ENCODE data around the gene BAHCC1. TPM values are rescaled to one million over a fixed set of nuclear protein-coding genes. Genes with fewer than 3 reads are reported as not detected.
A peak's percentile ranks its signal among the peaks of the same experiment; 100 is the strongest.

The BAHCC1 gene
- total RNA-seq, 3 donors from 2014 or later = 7.4 to 17.0 (median 11.7) TPM

DNA sequence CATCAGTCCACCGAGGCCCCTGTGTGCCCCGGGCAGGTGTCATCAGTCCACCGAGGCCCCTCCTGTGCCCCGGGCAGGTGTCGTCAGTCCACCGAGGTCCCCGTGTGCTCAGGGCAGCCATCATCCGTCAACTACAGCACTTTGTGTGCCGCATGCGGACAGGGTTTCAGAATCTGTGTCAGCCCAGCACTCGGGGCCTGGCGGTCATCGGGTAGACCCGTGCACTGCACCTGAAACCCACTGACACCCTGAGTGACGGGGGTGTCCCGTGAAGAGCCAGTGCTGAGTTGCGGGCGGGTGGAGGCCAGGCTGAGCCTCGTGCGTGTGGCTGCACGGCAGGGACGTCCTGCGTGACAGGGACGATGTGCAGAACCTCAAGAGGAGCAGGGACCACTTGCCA lies 38.4 kb downstream of the BAHCC1 start:
- H3K27ac ChIP-seq = no peak overlapping the region
- DNase-seq (ENCODE audit: low spot score in 2 of 2) = no peak
- H3K4me3 ChIP-seq = no peak overlapping the region
- H3K9me3 ChIP-seq = no peaks in the 10 kb centered on the region
- peaks cover 17 to 20% of the 10 kb centered on the region in 2 donors for H3K4me1 ChIP-seq
- intact Hi-C loops (cut with DNase I; ENCODE audit: low total_unique reads) = no loop called here
- TF ChIP-seq POLR2AphosphoS5 (IDR thresholded peaks at IDR 0.05) (no peak), POLR2A (IDR thresholded peaks at IDR 0.05) (no peak)
- TF ChIP-seq, protein P1, sequence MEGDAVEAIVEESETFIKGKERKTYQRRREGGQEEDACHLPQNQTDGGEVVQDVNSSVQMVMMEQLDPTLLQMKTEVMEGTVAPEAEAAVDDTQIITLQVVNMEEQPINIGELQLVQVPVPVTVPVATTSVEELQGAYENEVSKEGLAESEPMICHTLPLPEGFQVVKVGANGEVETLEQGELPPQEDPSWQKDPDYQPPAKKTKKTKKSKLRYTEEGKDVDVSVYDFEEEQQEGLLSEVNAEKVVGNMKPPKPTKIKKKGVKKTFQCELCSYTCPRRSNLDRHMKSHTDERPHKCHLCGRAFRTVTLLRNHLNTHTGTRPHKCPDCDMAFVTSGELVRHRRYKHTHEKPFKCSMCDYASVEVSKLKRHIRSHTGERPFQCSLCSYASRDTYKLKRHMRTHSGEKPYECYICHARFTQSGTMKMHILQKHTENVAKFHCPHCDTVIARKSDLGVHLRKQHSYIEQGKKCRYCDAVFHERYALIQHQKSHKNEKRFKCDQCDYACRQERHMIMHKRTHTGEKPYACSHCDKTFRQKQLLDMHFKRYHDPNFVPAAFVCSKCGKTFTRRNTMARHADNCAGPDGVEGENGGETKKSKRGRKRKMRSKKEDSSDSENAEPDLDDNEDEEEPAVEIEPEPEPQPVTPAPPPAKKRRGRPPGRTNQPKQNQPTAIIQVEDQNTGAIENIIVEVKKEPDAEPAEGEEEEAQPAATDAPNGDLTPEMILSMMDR (IDR thresholded peaks at IDR 0.05) = no peak
- no peaks in the 10 kb centered on the region for H3K36me3 ChIP-seq
- H3K27me3 ChIP-seq = no peaks in the 10 kb centered on the region

DNA sequence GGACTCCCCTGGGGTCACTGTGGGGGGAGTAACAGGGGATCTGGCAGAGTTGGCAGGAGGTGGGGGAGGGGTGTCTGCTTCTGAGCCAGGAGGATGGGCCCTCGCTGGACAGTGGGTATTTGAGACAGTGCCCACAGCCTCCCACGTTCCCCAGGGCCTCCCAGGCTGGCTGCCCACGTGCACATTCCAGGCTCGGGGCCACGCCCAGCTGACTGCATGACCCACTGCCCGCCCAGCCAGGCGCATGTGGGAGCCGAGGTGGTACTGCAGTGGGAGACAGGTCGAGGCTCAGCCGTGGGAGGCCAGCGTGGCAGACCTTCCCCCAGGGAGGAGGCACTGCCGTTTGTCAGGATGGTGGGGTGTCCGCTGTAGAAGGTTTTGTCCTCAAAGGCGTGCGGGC lies 38.8 kb downstream of the BAHCC1 start:
- DNase-seq (ENCODE audit: low spot score in 2 of 2) = no peak
- H3K4me1 ChIP-seq = peaks cover 13 to 17% of the 10 kb centered on the region in 2 donors
- no peak overlapping the region for H3K4me3 ChIP-seq
- TF ChIP-seq, protein P1 (IDR thresholded peaks at IDR 0.05) = no peak
- TF ChIP-seq POLR2AphosphoS5 (IDR thresholded peaks at IDR 0.05) (no peak), POLR2A (IDR thresholded peaks at IDR 0.05) (no peak)
- no peaks in the 10 kb centered on the region for H3K9me3 ChIP-seq
- intact Hi-C loops (cut with DNase I; ENCODE audit: low total_unique reads) = no loop called here
- no peaks in the 10 kb centered on the region for H3K27me3 ChIP-seq
- H3K27ac ChIP-seq = no peak overlapping the region
- no peaks in the 10 kb centered on the region for H3K36me3 ChIP-seq

DNA sequence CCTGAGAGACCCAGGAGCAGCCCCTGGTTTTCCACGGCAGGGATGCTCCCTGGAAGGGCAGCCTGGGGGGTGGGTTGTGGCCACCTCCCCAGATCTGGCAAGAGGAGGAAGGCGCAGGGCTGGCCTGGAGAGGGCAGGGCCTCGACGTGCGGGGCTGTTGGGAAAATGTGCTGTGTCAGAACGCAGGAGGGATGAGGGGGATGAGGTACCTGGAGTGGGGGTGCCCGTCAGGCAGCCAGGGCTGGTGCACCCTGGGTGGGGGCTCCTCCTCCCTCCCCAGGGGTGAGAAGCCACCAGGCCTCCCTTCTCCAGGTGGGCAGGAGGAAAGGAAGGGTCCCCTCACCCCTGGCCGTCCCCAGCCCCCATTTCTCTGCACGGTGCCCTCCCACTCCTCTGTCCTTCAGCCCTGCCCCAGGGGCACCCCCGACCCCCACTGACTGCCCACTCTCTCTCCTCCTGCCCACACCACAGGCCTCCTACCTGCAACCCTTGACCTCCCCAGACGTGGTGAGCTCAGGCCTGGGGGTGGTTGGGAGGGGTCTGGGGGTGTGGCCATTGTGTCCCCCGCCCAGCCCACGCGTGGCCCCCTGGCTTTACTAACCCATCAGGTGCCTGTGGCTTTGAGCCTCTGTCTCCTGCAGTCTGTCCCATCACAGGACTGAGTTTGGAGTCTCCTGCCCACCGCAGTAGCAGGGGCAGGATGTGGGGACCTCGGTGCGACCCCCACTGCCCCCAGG lies 39.6 kb downstream of the BAHCC1 start:
- intact Hi-C loops (cut with DNase I; ENCODE audit: low total_unique reads) = no loop called here
- Histone ChIP-seq H3K27ac (peak overlapping the region in 1 of 2 donors; percentile 90), H3K4me1 (peaks cover 5 to 9% of the 10 kb centered on the region in 2 donors)

DNA sequence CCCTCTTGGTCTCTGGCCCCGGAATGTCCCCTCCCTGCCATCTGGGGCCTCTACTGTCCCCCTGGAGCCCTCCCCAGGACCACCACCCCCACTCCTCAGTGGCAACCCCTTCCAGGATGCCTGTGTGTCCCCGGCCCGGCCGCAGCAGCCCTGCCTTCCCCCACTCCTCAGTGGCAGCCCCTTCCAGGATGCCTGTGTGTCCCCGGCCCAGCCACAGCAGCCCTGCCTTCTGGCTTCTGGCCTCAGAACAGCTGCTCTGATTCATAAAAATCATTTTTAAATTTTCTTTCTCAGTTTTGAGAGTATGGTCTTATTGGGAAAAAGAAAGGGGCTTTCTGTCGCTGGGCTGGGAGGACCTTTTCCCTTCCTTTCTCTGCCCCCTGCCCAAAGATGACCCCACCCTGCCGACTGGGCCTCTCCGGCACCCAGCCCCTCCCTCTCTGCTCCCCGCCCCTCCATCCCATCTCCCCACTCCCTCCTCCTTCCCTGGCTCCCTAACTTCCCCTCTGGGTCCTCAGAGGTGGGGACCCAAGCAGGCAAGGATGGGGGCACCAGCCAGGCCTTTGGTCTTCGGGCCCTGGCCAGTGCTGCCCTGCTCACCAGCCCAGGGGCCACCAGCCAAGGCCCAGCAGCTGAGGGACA lies 40.5 kb downstream of the BAHCC1 start:
- Histone ChIP-seq H3K27me3 (no peaks in the 10 kb centered on the region), H3K36me3 (no peaks in the 10 kb centered on the region), H3K4me1 (peaks cover 0 to 5% of the 10 kb centered on the region in 2 donors), H3K4me3 (no peak overlapping the region), H3K9me3 (no peaks in the 10 kb centered on the region), H3K27ac (peak overlapping the region; percentile 45 to 90)
- DNase-seq (ENCODE audit: low spot score in 2 of 2) = no peak
- TF ChIP-seq, protein P1 (IDR thresholded peaks at IDR 0.05) = no peak
- no peak for TF ChIP-seq POLR2A (IDR thresholded peaks at IDR 0.05)
- no peak for TF ChIP-seq POLR2AphosphoS5 (IDR thresholded peaks at IDR 0.05)
- intact Hi-C loops (cut with DNase I; ENCODE audit: low total_unique reads) = no loop called here

More for the DNA sequence above, 39.6 kb downstream of the BAHCC1 start:
- Histone ChIP-seq H3K27me3 (no peaks in the 10 kb centered on the region), H3K36me3 (no peaks in the 10 kb centered on the region), H3K9me3 (no peaks in the 10 kb centered on the region), H3K4me3 (no peak overlapping the region)
- TF ChIP-seq, protein P1 (IDR thresholded peaks at IDR 0.05) = no peak
- TF ChIP-seq POLR2AphosphoS5 (IDR thresholded peaks at IDR 0.05) (no peak), POLR2A (IDR thresholded peaks at IDR 0.05) (no peak)
- DNase-seq (ENCODE audit: low spot score in 2 of 2) = no peak

DNA sequence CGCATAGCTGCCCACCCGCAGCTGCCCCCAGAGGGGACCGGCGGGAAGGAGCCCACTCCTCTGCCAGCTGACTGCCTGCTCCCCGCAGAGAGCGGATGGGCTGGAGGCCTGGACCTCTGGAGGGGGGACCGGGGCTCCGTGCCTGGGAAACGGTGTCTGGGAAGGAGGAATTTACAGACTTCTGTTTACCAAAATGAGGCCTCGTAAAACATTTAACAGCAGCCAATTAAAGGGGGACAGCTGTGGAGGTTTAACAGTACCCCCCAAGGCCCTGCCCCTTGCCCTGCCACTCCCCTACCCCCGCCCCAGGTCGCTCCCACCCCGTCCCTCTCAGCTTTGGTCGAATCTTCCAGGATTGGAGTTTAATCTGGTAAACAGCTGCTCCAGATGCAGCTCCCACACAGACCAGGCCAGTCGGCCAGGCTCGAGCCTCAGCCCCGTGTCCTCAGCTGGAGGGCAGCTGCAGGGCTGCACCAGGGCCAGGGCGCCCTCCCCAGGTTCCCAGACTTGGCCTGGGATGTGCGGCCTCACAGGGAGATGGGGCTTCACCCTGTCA lies 41.1 kb downstream of the BAHCC1 start:
- no peaks in the 10 kb centered on the region for H3K36me3 ChIP-seq
- peaks cover 0 to 5% of the 10 kb centered on the region in 2 donors for H3K4me1 ChIP-seq
- peak overlapping the region; percentile 45 to 90 for H3K27ac ChIP-seq
- no peak for DNase-seq (ENCODE audit: low spot score in 2 of 2)
- TF ChIP-seq, protein P1 (IDR thresholded peaks at IDR 0.05) = no peak
- TF ChIP-seq POLR2A (IDR thresholded peaks at IDR 0.05) (no peak), POLR2AphosphoS5 (IDR thresholded peaks at IDR 0.05) (no peak)
- intact Hi-C loops (cut with DNase I; ENCODE audit: low total_unique reads) = no loop called here
- H3K27me3 ChIP-seq = no peaks in the 10 kb centered on the region
- no peak overlapping the region for H3K4me3 ChIP-seq
- no peaks in the 10 kb centered on the region for H3K9me3 ChIP-seq
